Panc1 (cell line): Measurements from ENCODE around the gene ETV4. TPM values are rescaled to one million over a fixed set of nuclear protein-coding genes. Genes with fewer than 3 reads are reported as not detected.

Source experiments
- ATAC-seq: fragments of 200-7000 bp; cut with Tn5 transposase; 2 replicates; pipeline ENCODE4 v1.9.1; 2020; ENCODE audit warnings: mild to moderate bottlenecking, moderate library complexity
- BruUV-seq: library from RNA; stranded (reverse); fragments of 400-500 nt; replicated peaks from 2 replicates; lab custom pipeline; 2021; lab: Mats Ljungman, UMichigan
- CTCF ChIA-PET: fragments of 300-600 bp; sonication (Branson Sonifier 250); formaldehyde crosslinking; loops from one replicate; lab custom pipeline; 2022; ENCODE audit warnings: antibody characterized with exemption; lab: Charles Lee
- POLR2A ChIA-PET: fragments of 300-600 bp; sonication (Branson Sonifier 250); formaldehyde crosslinking; loops from one replicate; lab custom pipeline; 2022; ENCODE audit warnings: antibody characterized with exemption; lab: Charles Lee
- DNase-seq: peaks from one replicate; pipeline ENCODE4 v3.0.0-alpha.2; 2010; ENCODE audit warnings: low read depth, low spot score
- H3K27ac ChIP-seq: 2 replicates; pipeline ENCODE4 v1.5.1; 2011; ENCODE audit warnings: mild to moderate bottlenecking, low read length, inconsistent platforms
- H3K27me3 ChIP-seq: fragments of 200-500 bp; sonication (Bioruptor generic); 2 replicates; pipeline ENCODE4 v1.6.0; 2014; ENCODE audit warnings: low read length, inconsistent platforms; ENCODE audit not compliant: control insufficient read depth, insufficient read depth
- H3K36me3 ChIP-seq: fragments of 200-500 bp; sonication (Bioruptor generic); 2 replicates; pipeline ENCODE4 v1.5.1; 2014; ENCODE audit warnings: inconsistent platforms, mild to moderate bottlenecking, low read length, moderate library complexity; ENCODE audit not compliant: control insufficient read depth, insufficient read depth
- H3K4me1 ChIP-seq: 2 replicates; pipeline ENCODE4 v1.5.1; 2011; ENCODE audit warnings: inconsistent platforms, mild to moderate bottlenecking, low read length, moderate library complexity; ENCODE audit not compliant: control insufficient read depth, insufficient read depth
- H3K4me3 ChIP-seq, 2 experiments: 2 replicates each; pipeline ENCODE4 v1.5.1; 2011 to 2012; ENCODE audit warnings: low read depth in 2 of 2, low read length in 2 of 2, mild to moderate bottlenecking in 2 of 2, inconsistent platforms in 1 of 2, moderate library complexity in 1 of 2
- H3K9me3 ChIP-seq: fragments of 200-500 bp; sonication (Bioruptor generic); 2 replicates; pipeline ENCODE4 v1.5.1; 2014; ENCODE audit warnings: low read depth, mild to moderate bottlenecking, inconsistent platforms, low read length, moderate library complexity; ENCODE audit not compliant: control insufficient read depth, insufficient read depth
- CTCF ChIP-seq: fragments of 450-650 bp; IDR thresholded peaks from 2 replicates; pipeline ENCODE4 v1.5.1; 2017; ENCODE audit warnings: mild to moderate bottlenecking
- POLR2AphosphoS5 ChIP-seq: IDR thresholded peaks from 2 replicates; pipeline ENCODE4 v1.6.1; 2012; ENCODE audit warnings: mild to moderate bottlenecking, low read depth, low read length, moderate library complexity
- REST ChIP-seq, 2 experiments: IDR thresholded peaks; 2 replicates each; pipeline ENCODE4 v1.6.1; 2011 to 2012; ENCODE audit warnings: low read depth in 2 of 2, control low read depth in 1 of 2, low read length in 1 of 2, mild to moderate bottlenecking in 1 of 2, moderate library complexity in 1 of 2; ENCODE audit not compliant: insufficient read depth in 1 of 2
- SIN3A ChIP-seq: IDR thresholded peaks from 2 replicates; pipeline ENCODE4 v1.6.1; 2012; ENCODE audit warnings: low read depth, mild to moderate bottlenecking, low read length, moderate library complexity, borderline replicate concordance; ENCODE audit not compliant: insufficient read depth
- TCF7L2 ChIP-seq: IDR thresholded peaks from 2 replicates; pipeline ENCODE4 v1.6.1; 2011; ENCODE audit warnings: mild to moderate bottlenecking, low read depth, low read length, inconsistent platforms
- in situ Hi-C: cut with HindIII; loops from 2 replicates; pipeline ENCODE4 v1.10.0; 2016; ENCODE audit warnings: low sequenced_read_pairs, low pct_unique_long_range_greater_than_20kb
- intact Hi-C: fragments of 100-400 bp; cut with micrococcal nuclease; formaldehyde crosslinking; loops from one replicate; pipeline ENCODE4 v1.10.0; 2022; ENCODE audit not compliant: unreplicated experiment
- total RNA-seq: library from RNA; stranded (reverse); gene quantifications from one replicate; pipeline ENCODE4 v1.2.1, GENCODE V29; 2021; ENCODE audit not compliant: unreplicated experiment

ETV4 gene
- total RNA-seq, 1 experiment from 2014 or later: 8.3 TPM

GRCh38 chr17:43558805-43559160 lies 12.6 kb upstream of the ETV4 start:
- TF ChIP-seq REST (IDR thresholded peaks at IDR 0.05; ENCODE audit: insufficient read depth in 1 of 2, low read depth in 2 of 2, low read length in 1 of 2) (no peak), POLR2AphosphoS5 (no peak), CTCF (no peak), TCF7L2 (no peak), SIN3A (no peak)
- Histone ChIP-seq H3K4me1 (no peaks in the 10 kb centered on the region), H3K27me3 (no peaks in the 10 kb centered on the region), H3K36me3 (no peaks in the 10 kb centered on the region), H3K4me3 (no peak overlapping the region), H3K9me3 (no peaks in the 10 kb centered on the region), H3K27ac (no peak overlapping the region)
- no TSS peak for BruUV-seq
- ATAC-seq (no peak), DNase-seq (no peak)
- intact Hi-C loops (no loop called here), in situ Hi-C loops (no loop called here)
- ChIA-PET CTCF (no interaction called here), POLR2A (interaction anchor here (0.7 kb wide), 1 partner anchor 20 kb away, joined by 3 read pairs; no protein-coding TSS in a partner anchor)

- intact Hi-C loops: no loop called here
- Histone ChIP-seq H3K4me1 (no peaks in the 10 kb centered on the region), H3K27ac (no peak overlapping the region), H3K4me3 (no peak overlapping the region), H3K36me3 (no peaks in the 10 kb centered on the region), H3K9me3 (no peaks in the 10 kb centered on the region), H3K27me3 (no peaks in the 10 kb centered on the region)
- in situ Hi-C loops: no loop called here
- ATAC-seq (peak; percentile 53; the same call in 1 of the 2 replicates), DNase-seq (no peak)
- POLR2A ChIA-PET: no interaction called here
- no TSS peak for BruUV-seq
- no peak for TF ChIP-seq SIN3A
- TF ChIP-seq CTCF: no peak
- no peak for TF ChIP-seq REST (IDR thresholded peaks at IDR 0.05; ENCODE audit: insufficient read depth in 1 of 2, low read depth in 2 of 2, low read length in 1 of 2)
- no peak for TF ChIP-seq TCF7L2
- TF ChIP-seq POLR2AphosphoS5: no peak
- CTCF ChIA-PET: no interaction called here
Observed at GRCh38 chr17:43556292-43556691, 10.2 kb upstream of the ETV4 start.
